ENCODE data around the gene GPC3.

DNA sequence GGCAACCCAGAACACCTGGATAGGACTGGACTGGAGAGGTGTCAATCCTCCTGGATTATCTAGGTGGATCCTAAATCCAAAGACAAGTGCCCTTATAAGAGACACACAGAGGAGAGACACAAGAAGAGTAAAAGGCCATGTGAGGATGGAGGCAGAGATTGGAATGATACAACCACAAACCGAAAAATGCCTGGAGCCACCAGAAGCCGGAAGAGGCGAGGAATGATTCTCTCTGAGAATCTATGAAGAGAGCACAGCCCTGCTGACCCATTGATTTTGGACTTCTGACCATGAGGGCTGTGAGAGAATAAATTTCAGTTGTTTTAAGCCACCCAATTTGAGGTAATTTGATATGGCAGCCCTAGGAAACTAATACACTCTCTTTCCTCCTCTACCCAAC lies 20.1 kb downstream of the GPC3 start:
- TF ChIP-seq FOXJ3 (CRISPR knock-in tag; IDR thresholded peaks at IDR 0.05; ENCODE audit: borderline replicate concordance) (no peak), CREM (CRISPR knock-in tag; IDR thresholded peaks at IDR 0.05) (no peak), ZNF232 (CRISPR knock-in tag; IDR thresholded peaks at IDR 0.05) (no peak), NFYB (CRISPR knock-in tag; conservative IDR thresholded peaks at IDR 0.05; ENCODE audit: low read depth) (no peak)
- TF ChIP-seq, protein P1, sequence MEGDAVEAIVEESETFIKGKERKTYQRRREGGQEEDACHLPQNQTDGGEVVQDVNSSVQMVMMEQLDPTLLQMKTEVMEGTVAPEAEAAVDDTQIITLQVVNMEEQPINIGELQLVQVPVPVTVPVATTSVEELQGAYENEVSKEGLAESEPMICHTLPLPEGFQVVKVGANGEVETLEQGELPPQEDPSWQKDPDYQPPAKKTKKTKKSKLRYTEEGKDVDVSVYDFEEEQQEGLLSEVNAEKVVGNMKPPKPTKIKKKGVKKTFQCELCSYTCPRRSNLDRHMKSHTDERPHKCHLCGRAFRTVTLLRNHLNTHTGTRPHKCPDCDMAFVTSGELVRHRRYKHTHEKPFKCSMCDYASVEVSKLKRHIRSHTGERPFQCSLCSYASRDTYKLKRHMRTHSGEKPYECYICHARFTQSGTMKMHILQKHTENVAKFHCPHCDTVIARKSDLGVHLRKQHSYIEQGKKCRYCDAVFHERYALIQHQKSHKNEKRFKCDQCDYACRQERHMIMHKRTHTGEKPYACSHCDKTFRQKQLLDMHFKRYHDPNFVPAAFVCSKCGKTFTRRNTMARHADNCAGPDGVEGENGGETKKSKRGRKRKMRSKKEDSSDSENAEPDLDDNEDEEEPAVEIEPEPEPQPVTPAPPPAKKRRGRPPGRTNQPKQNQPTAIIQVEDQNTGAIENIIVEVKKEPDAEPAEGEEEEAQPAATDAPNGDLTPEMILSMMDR (IDR thresholded peaks at IDR 0.05): no peak
